GM23338 (cell line): ENCODE data around the gene VARS2.

ENCODE experiments used
- EZH2 ChIP-seq: fragments of 200-600 bp; sonication (generic); IDR thresholded peaks from one replicate; pipeline ENCODE4 v1.8.0; 2017; ENCODE audit warnings: antibody characterized with exemption, mild to moderate bottlenecking, low read depth; ENCODE audit not compliant: unreplicated experiment
- JUNB ChIP-seq: IDR thresholded peaks from one replicate; pipeline ENCODE4 v1.6.1; 2016; ENCODE audit warnings: antibody characterized with exemption; ENCODE audit not compliant: unreplicated experiment
- POLR2AphosphoS5 ChIP-seq: IDR thresholded peaks from 2 replicates; pipeline ENCODE4 v1.6.1; 2016; ENCODE audit warnings: antibody characterized with exemption, low read depth
- ZNF331 ChIP-seq: fragments of 250-450 bp; sonication (Bioruptor Pico); IDR thresholded peaks from 2 replicates; pipeline ENCODE4 v1.5.0; 2020; ENCODE audit warnings: low read depth, mild to moderate bottlenecking, moderate library complexity
- TF ChIP-seq, protein P1 (sequence below), 2 experiments: fragments of 200-600 bp in 1 of 2; sonication (generic) in 1 of 2; conservative IDR thresholded peaks; 2 replicates each; pipeline versions ENCODE4 v1.5.1 to v1.6.1; 2016 to 2017; ENCODE audit warnings: antibody characterized with exemption in 2 of 2, low read depth in 2 of 2, mild to moderate bottlenecking in 2 of 2, moderate library complexity in 1 of 2

DNA sequence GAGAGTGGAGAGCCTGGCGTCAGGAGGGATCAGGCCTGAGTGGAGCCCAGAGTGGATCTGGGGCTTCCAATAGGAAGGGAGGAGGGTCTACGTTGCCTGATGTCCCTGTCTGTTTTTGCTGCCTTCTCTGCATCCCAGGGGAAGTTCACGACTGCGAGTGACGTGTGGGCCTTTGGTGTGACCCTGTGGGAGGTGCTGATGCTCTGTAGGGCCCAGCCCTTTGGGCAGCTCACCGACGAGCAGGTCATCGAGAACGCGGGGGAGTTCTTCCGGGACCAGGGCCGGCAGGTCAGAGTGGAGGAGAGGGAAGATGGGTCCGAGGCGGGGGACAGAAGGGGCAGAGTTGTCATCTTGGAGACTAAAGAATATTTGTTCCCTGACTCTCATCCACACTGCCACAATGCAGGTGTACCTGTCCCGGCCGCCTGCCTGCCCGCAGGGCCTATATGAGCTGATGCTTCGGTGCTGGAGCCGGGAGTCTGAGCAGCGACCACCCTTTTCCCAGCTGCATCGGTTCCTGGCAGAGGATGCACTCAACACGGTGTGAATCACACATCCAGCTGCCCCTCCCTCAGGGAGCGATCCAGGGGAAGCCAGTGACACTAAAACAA, 15.2 kb upstream of the VARS2 start:
- TF ChIP-seq, protein P1, sequence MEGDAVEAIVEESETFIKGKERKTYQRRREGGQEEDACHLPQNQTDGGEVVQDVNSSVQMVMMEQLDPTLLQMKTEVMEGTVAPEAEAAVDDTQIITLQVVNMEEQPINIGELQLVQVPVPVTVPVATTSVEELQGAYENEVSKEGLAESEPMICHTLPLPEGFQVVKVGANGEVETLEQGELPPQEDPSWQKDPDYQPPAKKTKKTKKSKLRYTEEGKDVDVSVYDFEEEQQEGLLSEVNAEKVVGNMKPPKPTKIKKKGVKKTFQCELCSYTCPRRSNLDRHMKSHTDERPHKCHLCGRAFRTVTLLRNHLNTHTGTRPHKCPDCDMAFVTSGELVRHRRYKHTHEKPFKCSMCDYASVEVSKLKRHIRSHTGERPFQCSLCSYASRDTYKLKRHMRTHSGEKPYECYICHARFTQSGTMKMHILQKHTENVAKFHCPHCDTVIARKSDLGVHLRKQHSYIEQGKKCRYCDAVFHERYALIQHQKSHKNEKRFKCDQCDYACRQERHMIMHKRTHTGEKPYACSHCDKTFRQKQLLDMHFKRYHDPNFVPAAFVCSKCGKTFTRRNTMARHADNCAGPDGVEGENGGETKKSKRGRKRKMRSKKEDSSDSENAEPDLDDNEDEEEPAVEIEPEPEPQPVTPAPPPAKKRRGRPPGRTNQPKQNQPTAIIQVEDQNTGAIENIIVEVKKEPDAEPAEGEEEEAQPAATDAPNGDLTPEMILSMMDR (conservative IDR thresholded peaks at IDR 0.05; ENCODE audit: low read depth in 2 of 2), result no peak
- TF ChIP-seq ZNF331 (CRISPR knock-in tag) (no peak), EZH2 (no peak), JUNB (no peak), POLR2AphosphoS5 (no peak)
